Activated gamma-delta T cell treated with anti-CD3 and anti-CD28 coated beads, Interleukin-2, amount 50 U/mL, for 16 hours (primary cell): ENCODE data around the gene MYO1B.

Experiments
- DNase-seq: peaks from one replicate; pipeline ENCODE4 v3.0.0-alpha.2; 2020; ENCODE audit warnings: low read depth

The MYO1B gene

DNA sequence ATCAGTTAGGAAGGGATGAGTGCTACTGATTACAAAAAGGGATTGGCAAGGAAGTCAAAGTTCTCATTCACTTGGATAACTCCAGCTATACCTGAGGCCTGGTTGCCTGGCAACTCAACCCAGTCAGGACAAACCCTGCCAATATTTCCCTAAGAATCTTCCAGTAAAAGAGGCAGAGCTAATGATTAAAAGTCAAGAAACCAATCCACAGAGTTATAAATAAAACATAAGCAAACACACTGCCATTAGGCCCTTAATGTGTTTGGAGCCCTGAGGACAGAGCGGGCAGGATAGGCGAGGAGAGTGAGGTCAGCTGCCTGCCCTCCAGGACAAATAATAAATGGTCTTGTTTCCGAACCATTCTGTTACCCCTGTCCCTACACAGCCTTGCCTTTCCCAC is 217.2 kb downstream of the MYO1B start:
- no peak for DNase-seq

DNA sequence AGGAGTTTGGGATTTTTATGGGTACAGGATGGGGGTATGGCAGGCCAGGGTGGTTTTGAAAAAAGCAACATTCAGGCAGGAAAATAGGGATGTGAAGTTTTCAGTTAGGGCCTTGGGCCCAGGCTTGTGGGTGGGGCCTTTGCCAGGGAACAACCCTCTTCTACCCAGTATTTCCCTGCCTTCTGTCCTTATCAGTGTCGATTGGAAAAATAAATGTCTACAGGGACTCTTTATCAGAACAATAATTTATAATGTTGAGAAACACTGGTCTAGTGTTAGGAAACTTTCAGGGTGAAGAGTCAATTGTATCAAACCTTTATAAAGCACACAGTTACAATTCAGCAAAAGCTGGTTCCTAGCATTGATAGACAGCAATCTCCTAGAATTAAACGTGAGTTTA is 218.6 kb downstream of the MYO1B start:
- no peak for DNase-seq

DNA sequence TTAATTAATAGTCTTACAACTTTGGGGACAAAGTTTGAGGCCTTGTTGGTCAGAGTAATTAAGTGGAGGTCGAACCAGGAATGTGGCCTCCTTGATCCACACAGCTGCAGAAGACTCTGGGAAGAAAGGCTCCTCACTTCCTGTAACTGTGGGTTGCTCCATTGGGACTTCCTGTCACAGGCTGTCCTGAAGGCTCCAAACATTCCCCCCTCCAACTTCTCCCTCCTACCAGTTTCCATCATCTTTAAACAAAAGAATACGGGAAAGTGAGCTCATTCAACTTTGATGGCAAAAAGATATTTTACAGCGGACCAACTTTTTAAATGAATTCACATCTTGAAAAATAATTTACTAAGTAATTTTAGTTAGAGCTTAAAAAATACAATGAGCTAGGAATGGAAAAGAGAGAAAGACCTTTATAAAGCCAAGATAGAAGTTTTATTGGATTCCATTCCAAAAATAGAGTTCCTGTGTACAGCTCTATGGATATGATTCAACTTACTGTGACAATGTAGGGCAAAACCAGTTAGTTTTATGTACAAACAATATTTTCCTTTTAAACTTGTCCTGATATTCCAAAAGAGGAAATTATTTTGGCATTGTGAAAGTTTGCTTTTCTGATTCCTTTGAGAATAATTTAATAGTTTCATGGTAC is 220.7 kb downstream of the MYO1B start:
- no peak for DNase-seq

DNA sequence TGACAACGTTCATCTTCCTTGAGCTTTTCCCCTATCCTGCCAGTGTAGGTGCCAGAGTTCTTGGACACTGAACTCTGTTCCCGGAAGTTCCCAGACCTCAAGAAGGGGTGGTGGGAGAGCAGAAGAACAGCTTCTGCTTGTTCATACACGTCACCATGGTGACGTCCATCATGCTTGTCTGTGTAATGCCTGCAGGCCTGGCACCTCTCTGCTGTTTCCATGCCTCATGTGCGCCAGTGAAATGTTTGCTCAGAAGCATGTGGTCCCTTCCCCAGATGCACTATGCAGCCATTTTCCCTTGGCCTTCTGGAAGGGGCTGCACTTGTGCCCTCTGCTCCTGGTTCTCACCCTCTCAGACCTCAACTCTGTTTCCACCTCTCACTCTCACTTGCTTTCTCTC is 221.9 kb downstream of the MYO1B start:
- no peak for DNase-seq

DNA sequence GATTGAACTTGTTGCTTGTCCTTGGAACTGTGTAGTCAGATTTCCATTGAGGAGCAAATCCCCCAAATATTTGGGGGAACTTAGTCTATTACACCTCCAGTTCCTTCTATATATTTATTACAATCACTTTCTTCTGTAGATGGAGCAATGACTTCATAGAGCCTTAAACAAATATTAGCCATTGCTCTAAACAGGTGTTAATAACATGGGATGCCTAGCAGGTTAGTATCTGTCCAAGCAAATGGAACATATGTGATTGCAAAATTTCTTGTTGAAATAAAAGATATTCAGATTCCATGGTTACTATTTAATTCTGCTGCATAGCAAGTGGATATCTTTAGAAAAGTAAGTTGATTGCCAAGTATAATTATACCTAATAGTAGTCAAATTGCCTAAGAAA is 225.1 kb downstream of the MYO1B start:
- no peak for DNase-seq

DNA sequence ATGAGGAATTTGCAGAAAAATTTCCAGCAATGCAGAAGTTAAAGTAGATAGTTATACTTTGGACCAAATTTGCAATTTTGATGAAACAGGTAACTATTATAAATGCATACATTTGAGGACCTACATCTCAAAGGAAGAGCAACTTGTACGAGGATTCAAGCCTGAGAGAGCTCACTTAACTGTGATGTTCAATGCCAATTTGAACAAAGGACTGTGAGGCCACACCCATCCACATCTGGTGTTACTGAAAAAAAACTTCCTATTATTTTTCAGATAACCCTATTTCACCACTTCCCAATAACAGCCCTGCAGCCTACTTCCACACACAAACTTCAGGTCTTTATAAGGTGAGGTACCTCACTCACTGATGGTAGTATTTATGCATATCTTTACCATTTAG is 229.3 kb downstream of the MYO1B start:
- no peak for DNase-seq
